T-cell (primary cell): ENCODE measurements around the gene GTF3C1. TPM values are rescaled to one million over a fixed set of nuclear protein-coding genes. Genes with fewer than 3 reads are reported as not detected.

Experiments
- ATAC-seq, 4 experiments: fragments of 200-7000 bp in 3 of 4; fragments of 150-1000 bp in 1 of 4; cut with Tn5 transposase; replicated peaks in 1 of 4; 1 replicate in 3 of 4; 2 replicates in 1 of 4; pipeline ENCODE4 v1.10.0; 2021; ENCODE audit warnings: moderate library complexity in 3 of 4, mild to moderate bottlenecking in 2 of 4, moderate number of reproducible peaks in 1 of 4
- CTCF ChIA-PET, 2 donors: fragments of 300-600 bp; sonication (Branson Sonifier 250); formaldehyde crosslinking; loops; one replicate each; lab custom pipeline; 2022; ENCODE audit warnings: antibody characterized with exemption in 2 of 2; lab: Charles Lee
- POLR2A ChIA-PET, 2 donors: fragments of 300-600 bp; sonication (Branson Sonifier 250); formaldehyde crosslinking; loops; one replicate each; lab custom pipeline; 2022; ENCODE audit warnings: antibody characterized with exemption in 2 of 2; lab: Charles Lee
- DNase-seq, 35 experiments: peaks; one replicate each; pipeline versions ENCODE4 v3.0.0 to v3.0.0-alpha.2; 2013 to 2023
- H3K27ac ChIP-seq: one replicate; pipeline ENCODE4 v1.5.1; 2013; ENCODE audit warnings: low read length
- H3K27me3 ChIP-seq, 2 experiments: replicated peaks in 1 of 2; 1 replicate in 1 of 2; 2 replicates in 1 of 2; pipeline versions ENCODE4 v1.6.1 to v1.7.0; 2013; ENCODE audit warnings: low read length in 1 of 2, mixed read lengths in 1 of 2; ENCODE audit not compliant: control insufficient read depth in 2 of 2, insufficient read depth in 2 of 2; ENCODE audit errors: extremely low read depth in 1 of 2
- H3K36me3 ChIP-seq, 2 donors: 1 replicate in 1 of 2; 2 replicates in 1 of 2; pipeline versions ENCODE4 v1.6.1 to v1.7.0; 2013; ENCODE audit warnings: low read length in 1 of 2; ENCODE audit not compliant: control insufficient read depth in 2 of 2, insufficient read depth in 1 of 2; ENCODE audit errors: extremely low read depth in 1 of 2
- H3K4me1 ChIP-seq, 2 experiments: 1 replicate in 1 of 2; 2 replicates in 1 of 2; pipeline versions ENCODE4 v1.6.1 to v1.7.0; 2013; ENCODE audit warnings: low read length in 2 of 2, mixed read lengths in 1 of 2; ENCODE audit not compliant: insufficient read depth in 2 of 2, control insufficient read depth in 1 of 2; ENCODE audit errors: extremely low read depth in 1 of 2
- H3K4me3 ChIP-seq, 2 donors: 1 replicate in 1 of 2; 2 replicates in 1 of 2; pipeline versions ENCODE4 v1.5.1 to v1.7.0; 2013; ENCODE audit warnings: mild to moderate bottlenecking in 2 of 2, low read length in 1 of 2, moderate library complexity in 1 of 2; ENCODE audit not compliant: control insufficient read depth in 1 of 2; ENCODE audit errors: extremely low read depth in 1 of 2
- H3K9me3 ChIP-seq: 2 replicates; pipeline ENCODE4 v1.7.0; 2013
- H3K27ac Mint-ChIP-seq, 2 donors: one replicate each; pipeline ENCODE4 v1.8.0; 2020 to 2021; ENCODE audit warnings: mild to moderate bottlenecking in 2 of 2, mixed read lengths in 2 of 2
- H3K27me3 Mint-ChIP-seq, 2 donors: one replicate each; pipeline ENCODE4 v1.8.0; 2021 to 2022; ENCODE audit warnings: mixed read lengths in 2 of 2
- H3K36me3 Mint-ChIP-seq: one replicate; pipeline ENCODE4 v1.8.0; 2021; ENCODE audit warnings: mixed read lengths
- H3K4me1 Mint-ChIP-seq, 3 donors: one replicate each; pipeline ENCODE4 v1.8.0; 2020 to 2022; ENCODE audit warnings: mixed read lengths in 3 of 3, mild to moderate bottlenecking in 1 of 3
- H3K4me3 Mint-ChIP-seq, 3 donors: one replicate each; pipeline ENCODE4 v1.8.0; 2020 to 2022; ENCODE audit warnings: mild to moderate bottlenecking in 3 of 3, mixed read lengths in 3 of 3, moderate library complexity in 3 of 3
- H3K9me3 Mint-ChIP-seq, 3 donors: one replicate each; pipeline ENCODE4 v1.8.0; 2020 to 2022; ENCODE audit warnings: mixed read lengths in 3 of 3
- WGBS: methylation state at CpG from one replicate; pipeline ENCODE4 v1.1.5; 2013; ENCODE audit warnings: missing lambda C conversion rate; ENCODE audit not compliant: insufficient coverage; 5-methylcytosine and 5-hydroxymethylcytosine counted together
- total RNA-seq, 35 experiments: library from RNA in 6 of 35; stranded (reverse) in 6 of 35; fragments of 120-200 nt in 1 of 35; gene quantifications; one replicate each; pipeline versions ENCODE4 v1.2.1 to v1.2.4 and lab custom pipeline; 2013 to 2026

The GTF3C1 gene
- total RNA-seq, 5 donors from 2014 or later (not counting 1 experiment from before 2014, with no cell fraction given), result 60.3 to 72.8 (median 61.4) TPM

DNA sequence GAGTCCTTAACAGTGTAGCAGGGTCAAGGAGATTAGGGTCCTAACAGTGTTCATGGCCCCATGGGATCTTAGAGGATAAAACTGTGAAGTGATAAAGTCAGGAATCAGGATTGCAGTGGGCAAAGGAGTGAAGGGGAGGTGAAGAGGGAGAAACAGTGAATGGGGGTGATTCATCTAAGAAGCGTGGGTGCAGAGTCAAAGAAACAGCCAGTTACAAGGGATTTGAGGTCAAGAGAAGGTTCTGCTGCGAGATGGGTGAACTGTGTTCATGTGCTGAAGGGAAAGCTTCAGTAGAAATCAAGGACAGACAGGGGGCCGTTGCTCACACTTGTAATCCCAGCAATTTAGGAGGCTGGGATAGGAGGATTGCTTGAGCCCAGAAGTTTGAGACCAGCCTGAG is 5.9 kb downstream of the GTF3C1 start:
- peaks cover 15 to 67% of the 10 kb centered on the region in 2 donors for H3K36me3 ChIP-seq
- Mint-ChIP-seq H3K4me3 (no peak overlapping the region), H3K27ac (no peak overlapping the region), H3K9me3 (peaks cover 0 to 5% (median 4%) of the 10 kb centered on the region in 3 donors), H3K36me3 (peaks cover 65% of the 10 kb centered on the region), H3K4me1 (peaks cover 30 to 35% (median 33%) of the 10 kb centered on the region in 3 donors), H3K27me3 (no peaks in the 10 kb centered on the region)
- no peaks in the 10 kb centered on the region for H3K27me3 ChIP-seq
- ChIA-PET POLR2A (no interaction called here), CTCF (interaction anchor here in 1 of 2 donors (0.6 kb wide), 1 partner anchor 19 kb away, joined by 3 read pairs; no protein-coding TSS in a partner anchor)
- no peak for ATAC-seq
- WGBS, result 92% methylated on average over 2 of the region's 3 CpGs
- no peak overlapping the region for H3K4me3 ChIP-seq
- peaks cover 5 to 16% of the 10 kb centered on the region in 2 experiments for H3K4me1 ChIP-seq
- H3K27ac ChIP-seq, result no peak overlapping the region
- no peaks in the 10 kb centered on the region for H3K9me3 ChIP-seq
- no peak for DNase-seq

DNA sequence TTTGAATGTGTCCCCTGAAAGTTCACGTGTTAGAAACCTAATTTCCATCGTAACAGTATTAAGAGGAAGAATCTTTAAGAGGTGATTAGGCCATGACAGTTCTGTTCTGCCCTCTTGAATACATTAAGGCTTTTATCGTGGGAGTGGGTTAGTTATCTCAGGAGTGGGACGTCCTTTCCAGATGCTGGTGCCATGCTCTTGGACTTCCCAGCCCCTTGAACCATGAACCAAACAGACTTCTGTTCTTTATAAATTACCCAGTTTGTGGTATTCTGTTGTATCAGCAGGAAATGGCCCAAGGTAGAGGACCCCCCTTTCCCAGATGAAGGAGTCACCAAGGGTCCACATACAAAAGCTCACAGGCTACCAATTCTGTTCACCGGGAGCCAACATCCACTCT is 10.1 kb downstream of the GTF3C1 start:
- Histone ChIP-seq H3K9me3 (no peaks in the 10 kb centered on the region), H3K4me3 (no peak overlapping the region), H3K27ac (no peak overlapping the region), H3K27me3 (no peaks in the 10 kb centered on the region), H3K4me1 (no peaks in the 10 kb centered on the region), H3K36me3 (peaks cover 9 to 82% of the 10 kb centered on the region in 2 donors)
- H3K9me3 Mint-ChIP-seq, result peaks cover 0 to 5% (median 4%) of the 10 kb centered on the region in 3 donors
- ChIA-PET CTCF (no interaction called here), POLR2A (interaction anchor here (0.8 to 1.1 kb wide), 2 partner anchors 10 kb away, joined by 3 to 4 read pairs; partner anchors contain the start of genes GTF3C1 (in 2 of the 2) and KATNIP (in 2 of the 2))
- no peaks in the 10 kb centered on the region for H3K27me3 Mint-ChIP-seq
- 50% methylated on average over 2 of the region's 5 CpGs for WGBS
- H3K4me3 Mint-ChIP-seq, result no peak overlapping the region
- no peak for ATAC-seq
- H3K27ac Mint-ChIP-seq, result no peak overlapping the region
- H3K4me1 Mint-ChIP-seq, result peaks cover 3 to 14% (median 5%) of the 10 kb centered on the region in 3 donors
- H3K36me3 Mint-ChIP-seq, result peaks cover 81% of the 10 kb centered on the region
- DNase-seq, result no peak

DNA sequence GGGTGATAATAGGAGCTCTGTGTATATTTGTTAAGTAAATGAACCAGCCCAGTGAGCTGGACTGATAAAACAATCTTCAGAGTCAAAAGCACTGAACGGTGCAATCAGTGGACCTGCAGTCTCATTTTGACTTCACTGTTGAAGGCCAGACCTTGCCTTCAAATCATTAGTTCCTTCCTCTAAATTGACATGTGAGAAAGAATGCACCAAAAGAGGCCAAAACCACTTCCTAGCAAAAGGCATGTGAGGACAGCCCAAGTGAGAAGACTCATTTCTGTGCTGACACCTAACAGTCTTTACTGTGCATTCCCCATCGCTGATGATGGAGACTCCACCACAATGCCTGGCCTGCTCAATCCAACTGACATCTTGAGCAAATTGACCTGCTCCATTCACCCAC is 10.6 kb downstream of the GTF3C1 start:
- ATAC-seq, result no peak
- no peak overlapping the region for H3K27ac Mint-ChIP-seq
- WGBS, result 73% methylated on average over 2 of the region's 2 CpGs
- no peak overlapping the region for H3K4me3 Mint-ChIP-seq
- ChIA-PET POLR2A (no interaction called here), CTCF (no interaction called here)
- no peak overlapping the region for H3K27ac ChIP-seq
- peaks cover 3 to 9% (median 3%) of the 10 kb centered on the region in 3 donors for H3K4me1 Mint-ChIP-seq
- H3K4me1 ChIP-seq, result no peaks in the 10 kb centered on the region
- H3K9me3 ChIP-seq, result no peaks in the 10 kb centered on the region
- peaks cover 80% of the 10 kb centered on the region for H3K36me3 Mint-ChIP-seq
- no peak overlapping the region for H3K4me3 ChIP-seq
- H3K27me3 Mint-ChIP-seq, result no peaks in the 10 kb centered on the region
- H3K27me3 ChIP-seq, result no peaks in the 10 kb centered on the region
- DNase-seq, result no peak
- H3K9me3 Mint-ChIP-seq, result peaks cover 0 to 5% (median 4%) of the 10 kb centered on the region in 3 donors
- peaks cover 7 to 81% of the 10 kb centered on the region in 2 donors for H3K36me3 ChIP-seq

DNA sequence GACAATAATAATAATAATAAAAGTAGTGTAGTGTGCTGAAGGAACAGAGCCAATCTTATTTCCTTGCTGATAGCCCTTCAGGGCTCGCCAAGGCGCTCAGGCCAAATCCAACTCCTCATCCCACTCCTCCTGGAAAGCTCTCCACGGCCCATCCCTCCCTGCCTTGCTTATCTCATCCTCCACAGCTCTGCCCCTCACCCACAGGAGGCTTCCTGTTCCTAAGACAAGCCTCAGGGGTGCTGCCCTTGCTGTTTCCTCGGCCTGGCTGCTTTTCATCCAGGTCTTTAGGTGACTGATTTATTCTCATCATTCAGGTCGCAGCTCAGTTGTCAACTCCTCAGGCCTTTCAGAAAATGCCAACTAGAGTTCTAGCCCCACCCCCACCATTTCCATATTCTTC is 11.2 kb downstream of the GTF3C1 start:
- ATAC-seq (no peak), DNase-seq (no peak)
- Mint-ChIP-seq H3K36me3 (peaks cover 80% of the 10 kb centered on the region), H3K9me3 (peaks cover 0 to 5% (median 4%) of the 10 kb centered on the region in 3 donors), H3K4me1 (peaks cover 3 to 6% (median 3%) of the 10 kb centered on the region in 3 donors), H3K27ac (no peak overlapping the region), H3K4me3 (no peak overlapping the region), H3K27me3 (no peaks in the 10 kb centered on the region)
- Histone ChIP-seq H3K27ac (no peak overlapping the region), H3K36me3 (peaks cover 7 to 76% of the 10 kb centered on the region in 2 donors), H3K9me3 (no peaks in the 10 kb centered on the region), H3K4me3 (no peak overlapping the region), H3K27me3 (no peaks in the 10 kb centered on the region), H3K4me1 (no peaks in the 10 kb centered on the region)
- ChIA-PET POLR2A (interaction anchor here in 1 of 2 donors (1.4 kb wide), 1 partner anchor 11 kb away, joined by 4 read pairs; the partner anchor contains the start of genes GTF3C1 and KATNIP), CTCF (no interaction called here)
- WGBS, result 85% methylated on average over 5 of the region's 5 CpGs

DNA sequence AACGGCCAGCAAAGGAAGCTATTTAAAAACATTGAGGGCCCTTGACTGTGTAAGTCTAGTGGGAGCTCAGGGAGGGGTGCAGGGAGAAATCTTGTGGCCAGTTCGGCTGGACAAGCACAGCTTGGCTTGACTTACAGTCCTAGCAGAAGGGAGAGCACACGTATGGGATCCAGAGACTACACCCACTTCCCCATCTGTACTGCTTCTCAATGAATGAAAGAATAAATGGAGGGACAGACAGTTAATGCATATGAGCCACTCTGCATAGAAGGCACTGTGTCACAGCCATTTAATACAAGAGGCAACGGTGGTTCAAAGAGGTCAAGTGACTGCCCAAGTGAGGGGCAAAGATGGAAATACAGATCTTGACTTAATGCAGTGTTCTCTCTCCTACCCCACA is 15.5 kb downstream of the GTF3C1 start:
- DNase-seq (no peak), ATAC-seq (no peak)
- no peak overlapping the region for H3K4me3 Mint-ChIP-seq
- H3K4me3 ChIP-seq, result no peak overlapping the region
- H3K9me3 Mint-ChIP-seq, result no peaks in the 10 kb centered on the region
- H3K27ac ChIP-seq, result no peak overlapping the region
- H3K4me1 ChIP-seq, result no peaks in the 10 kb centered on the region
- no peaks in the 10 kb centered on the region for H3K27me3 Mint-ChIP-seq
- CTCF ChIA-PET, result no interaction called here
- no peaks in the 10 kb centered on the region for H3K27me3 ChIP-seq
- POLR2A ChIA-PET, result interaction anchor here in 1 of 2 donors (0.6 kb wide), 1 partner anchor 16 kb away, joined by 3 read pairs; the partner anchor contains the start of genes GTF3C1 and KATNIP
- H3K27ac Mint-ChIP-seq, result no peak overlapping the region
- no peaks in the 10 kb centered on the region for H3K9me3 ChIP-seq
- peaks cover 0 to 4% (median under 1%) of the 10 kb centered on the region in 3 donors for H3K4me1 Mint-ChIP-seq
- H3K36me3 Mint-ChIP-seq, result peaks cover 81% of the 10 kb centered on the region
- 100% methylated on average over 1 of the region's 4 CpGs for WGBS
- H3K36me3 ChIP-seq, result peaks cover 13 to 76% of the 10 kb centered on the region in 2 donors

DNA sequence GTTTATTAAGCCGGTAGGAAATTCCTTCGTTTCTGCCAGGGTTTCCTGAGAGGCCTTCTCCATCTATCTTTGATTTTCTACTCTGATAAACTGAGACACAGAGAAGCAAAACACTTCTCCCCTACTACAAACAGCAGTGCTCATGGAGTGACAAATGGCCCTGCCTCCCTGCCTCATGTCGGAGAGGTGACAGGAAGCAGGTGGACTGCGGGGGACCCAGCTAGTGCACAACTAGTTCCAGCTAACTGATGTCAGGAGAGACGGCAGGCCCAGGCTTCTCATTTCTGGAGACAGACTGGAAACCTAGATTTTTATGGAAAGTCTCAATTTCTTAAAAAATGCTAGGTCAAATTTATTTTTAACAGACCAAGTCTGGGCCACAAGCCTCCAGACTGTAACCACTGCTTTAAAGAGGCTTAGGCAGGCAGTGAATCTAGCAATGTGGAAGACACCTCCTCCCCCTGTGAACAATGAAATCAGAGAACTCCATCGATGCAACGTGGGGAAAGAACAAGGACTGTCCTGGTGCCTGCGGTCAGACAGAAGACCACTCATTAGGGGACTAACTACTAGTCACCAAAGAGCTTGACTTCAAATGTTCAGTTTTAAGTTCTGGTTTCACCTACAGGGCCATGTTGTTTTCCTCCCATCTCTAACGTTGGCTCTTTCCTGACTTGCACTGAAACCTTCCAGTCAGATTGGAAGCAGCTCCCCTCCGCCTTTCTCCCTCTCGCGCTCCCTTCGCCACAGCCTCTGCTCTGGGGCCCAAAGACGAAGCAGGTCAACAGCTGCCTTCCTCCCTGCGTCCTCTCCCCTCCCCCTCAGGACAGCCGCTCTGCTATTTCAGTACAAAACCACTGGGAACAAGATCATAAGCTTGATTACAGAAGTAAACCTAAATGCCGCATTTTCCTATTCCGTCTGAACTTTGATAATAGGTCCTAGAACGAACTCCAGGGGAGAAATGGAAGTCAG is 17.6 kb downstream of the GTF3C1 start:
- no peak overlapping the region for H3K27ac ChIP-seq
- Mint-ChIP-seq H3K9me3 (no peaks in the 10 kb centered on the region), H3K27ac (peak overlapping the region in 1 of 2 donors; percentile 30), H3K36me3 (peaks cover 81% of the 10 kb centered on the region), H3K27me3 (no peaks in the 10 kb centered on the region), H3K4me3 (no peak overlapping the region), H3K4me1 (peaks cover 0 to 4% (median 0%) of the 10 kb centered on the region in 3 donors)
- no peaks in the 10 kb centered on the region for H3K27me3 ChIP-seq
- CTCF ChIA-PET, result no interaction called here
- 61% methylated on average over 14 of the region's 19 CpGs for WGBS
- no peaks in the 10 kb centered on the region for H3K9me3 ChIP-seq
- DNase-seq (no peak), ATAC-seq (no peak)
- POLR2A ChIA-PET, result no interaction called here
- H3K4me1 ChIP-seq, result no peaks in the 10 kb centered on the region
- H3K4me3 ChIP-seq, result no peak overlapping the region
- peaks cover 16 to 78% of the 10 kb centered on the region in 2 donors for H3K36me3 ChIP-seq
